CD4-positive, alpha-beta T cell treated with Interleukin-17A for 1 hour (primary cell): ENCODE measurements around the gene FASN.
"Not testable (repeated sequence)": the region's sequence is repeated elsewhere in the genome, so short reads cannot be mapped to it uniquely, and the experiment has no call there.

Source experiments
- DNase-seq: peaks from one replicate; pipeline ENCODE4 v3.0.0-alpha.2; 2020

FASN gene

GRCh38 chr17:82098169-82098938 is at the start of gene FASN:
TSS of gene FASN (minus strand) at chr17:82098236. CDS start at chr17:82096445, 1,791 bp downstream.
- peak; percentile 95 for DNase-seq

- no peak for DNase-seq
Measured at GRCh38 chr17:82146663-82147654, 48.9 kb upstream of the FASN start.

- no peak for DNase-seq
Measured at GRCh38 chr17:82145550-82146155, 47.6 kb upstream of the FASN start.

GRCh38 chr17:82143333-82143732 is 45.3 kb upstream of the FASN start:
- no peak for DNase-seq

GRCh38 chr17:82139961-82140360 is 41.9 kb upstream of the FASN start:
- not testable (repeated sequence) for DNase-seq

- DNase-seq = no peak
Measured at GRCh38 chr17:82138511-82138992, 40.5 kb upstream of the FASN start.

GRCh38 chr17:82134101-82134500 is 36.1 kb upstream of the FASN start:
- no peak for DNase-seq

GRCh38 chr17:82133166-82133953 is 35.3 kb upstream of the FASN start:
- DNase-seq = not testable (repeated sequence)

- no peak for DNase-seq
Measured at GRCh38 chr17:82129095-82129494, 31.1 kb upstream of the FASN start.

- no peak for DNase-seq
Measured at GRCh38 chr17:82128287-82128686, 30.3 kb upstream of the FASN start.

- DNase-seq = peak; percentile 21
Measured at GRCh38 chr17:82127704-82128103, 29.7 kb upstream of the FASN start.

- no peak for DNase-seq
Measured at GRCh38 chr17:82127315-82127595, 29.2 kb upstream of the FASN start.

GRCh38 chr17:82126556-82127314 is 28.7 kb upstream of the FASN start:
- DNase-seq = peak; percentile 93

- DNase-seq = no peak
Measured at GRCh38 chr17:82124101-82124500, 26.1 kb upstream of the FASN start.

GRCh38 chr17:82121660-82122629 is 23.9 kb upstream of the FASN start:
- DNase-seq = no peak

GRCh38 chr17:82121246-82121645 is 23.2 kb upstream of the FASN start:
- no peak for DNase-seq

- DNase-seq = no peak
Measured at GRCh38 chr17:82120148-82120547, 22.1 kb upstream of the FASN start.

- no peak for DNase-seq
Measured at GRCh38 chr17:82118815-82119380, 20.9 kb upstream of the FASN start.

GRCh38 chr17:82118168-82118814 is 20.3 kb upstream of the FASN start:
- no peak for DNase-seq
